GM18909 (cell line): ENCODE measurements around the gene ALK.
"Not testable (repeated sequence)": the region's sequence is repeated elsewhere in the genome, so short reads cannot be mapped to it uniquely, and the experiment has no call there.

ENCODE experiments used
- ATAC-seq: cut with Tn5 transposase; IDR thresholded peaks from one replicate; pipeline ENCODE4 v1.9.1; 2021; ENCODE audit warnings: mild to moderate bottlenecking; ENCODE audit not compliant: unreplicated experiment, poor library complexity

Gene ALK

GRCh38 chr2:29763371-29763770 lies 158.0 kb downstream of the ALK start:
- no peak for ATAC-seq

- ATAC-seq, result no peak
Measured at GRCh38 chr2:29762239-29762638, 159.1 kb downstream of the ALK start.

GRCh38 chr2:29761278-29761677 lies 160.1 kb downstream of the ALK start:
- ATAC-seq, result no peak

DNA sequence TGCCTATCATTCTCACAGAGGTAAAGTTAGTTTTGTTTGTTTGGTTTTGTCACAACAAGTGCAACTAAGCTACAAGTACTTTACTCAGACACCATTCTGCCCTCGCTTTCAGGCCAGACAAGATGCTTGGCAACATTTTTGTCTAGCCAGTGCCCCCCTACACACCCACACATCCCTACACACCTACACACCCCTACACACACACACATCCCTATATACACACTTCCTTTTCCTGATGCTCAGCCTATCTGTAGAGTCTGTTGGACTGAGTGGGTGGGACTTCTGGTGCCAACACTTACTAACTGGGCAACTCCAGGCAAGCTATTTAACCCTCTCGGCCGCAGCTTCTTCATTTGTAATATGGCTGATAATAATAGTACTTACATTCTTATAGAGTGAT lies 161.4 kb downstream of the ALK start:
- no peak for ATAC-seq

- ATAC-seq, result no peak
Measured at GRCh38 chr2:29759360-29759759, 162.0 kb downstream of the ALK start.

DNA sequence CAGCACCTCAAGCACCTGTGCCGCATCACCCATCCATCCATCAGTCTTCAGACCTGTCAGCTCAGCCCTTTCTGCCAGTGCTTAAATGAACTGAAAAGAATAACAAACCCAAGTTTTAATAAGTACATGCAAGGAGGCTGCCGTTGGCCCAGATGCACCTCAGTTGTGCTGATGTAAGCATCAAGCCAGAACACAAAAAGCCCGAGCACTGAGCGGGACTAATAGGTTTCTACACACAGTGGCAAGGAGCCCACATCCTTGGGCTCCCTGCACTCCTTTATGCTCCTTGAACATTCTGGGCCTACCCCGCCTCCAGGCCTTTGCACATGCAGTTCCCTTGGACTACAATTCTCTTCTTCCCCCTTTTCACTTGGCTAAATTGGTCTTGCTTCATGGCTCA lies 165.6 kb downstream of the ALK start:
- ATAC-seq, result no peak

DNA sequence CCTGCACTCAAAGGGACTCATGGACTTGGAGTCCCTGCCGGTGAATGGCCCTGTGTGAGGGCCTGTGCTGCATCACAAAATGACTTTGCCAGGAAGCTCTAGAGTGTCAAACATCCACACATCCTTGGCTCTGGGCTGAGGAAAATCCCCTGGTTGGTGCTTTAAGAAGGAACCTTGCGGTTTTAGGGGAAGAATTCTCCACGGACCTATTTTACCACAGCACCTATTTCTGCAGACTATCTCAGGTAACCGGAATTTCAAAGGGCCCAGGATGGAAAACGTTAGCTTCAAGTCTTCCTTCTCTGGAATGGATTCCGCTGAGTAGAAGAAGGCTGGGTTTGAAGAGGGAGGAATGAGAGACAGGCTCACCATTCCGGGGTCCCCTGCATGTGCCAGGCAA lies 166.2 kb downstream of the ALK start:
- ATAC-seq, result no peak

DNA sequence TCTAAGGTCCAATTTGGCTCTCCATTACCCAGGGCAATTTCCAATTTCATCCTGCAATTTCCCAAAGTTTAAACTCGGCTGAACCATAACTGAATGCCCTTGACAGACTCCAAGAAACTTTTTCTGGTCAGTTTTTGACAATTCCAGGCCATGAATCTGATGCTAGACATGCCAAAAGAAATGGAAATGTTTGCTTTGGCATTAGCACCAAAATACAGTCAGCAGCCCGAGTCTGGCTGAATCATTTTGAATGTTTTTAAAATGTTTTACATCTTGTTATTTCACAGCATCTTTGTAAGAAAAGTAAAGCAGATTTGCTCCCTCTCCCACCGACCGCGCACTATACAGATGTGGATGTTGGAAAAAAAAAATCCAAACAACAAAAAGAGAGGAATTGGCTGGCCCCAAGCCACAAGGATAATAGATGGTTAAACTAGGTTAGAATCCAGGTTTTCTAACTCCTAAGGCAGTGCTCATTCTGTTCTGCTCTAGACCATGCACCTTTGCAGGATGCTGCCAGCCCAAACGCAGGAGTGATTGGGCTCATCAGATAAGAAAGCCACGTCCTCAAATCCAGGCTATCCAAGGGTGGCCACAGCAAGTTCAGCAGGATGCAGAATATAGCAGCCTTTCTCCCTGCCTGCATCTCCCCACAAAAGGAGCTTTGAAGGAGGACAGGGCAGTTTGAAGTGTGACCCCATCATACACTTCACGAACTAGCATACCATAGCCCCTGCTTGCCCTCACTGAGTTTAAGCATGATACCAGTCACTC lies 167.5 kb downstream of the ALK start:
- ATAC-seq, result no peak

DNA sequence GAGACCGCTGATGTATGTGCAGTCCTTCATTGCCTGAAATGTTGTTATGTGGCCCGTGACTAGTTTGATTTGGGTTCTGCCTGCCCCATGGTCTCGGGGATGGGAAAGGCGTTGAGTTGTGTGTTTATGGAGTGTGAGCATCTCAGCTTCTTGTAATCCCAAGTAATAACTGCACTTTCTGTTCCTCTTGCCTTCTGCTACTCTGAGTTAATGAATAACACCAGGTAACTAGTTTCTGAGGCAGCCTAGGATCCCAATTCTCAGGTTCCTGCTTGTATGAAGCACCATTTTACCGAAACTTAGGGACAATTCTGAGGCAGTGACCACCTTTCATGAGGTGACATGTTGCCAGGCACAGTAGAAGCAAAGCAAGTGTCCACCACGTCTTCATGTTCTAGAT lies 170.0 kb downstream of the ALK start:
- peak; percentile 52 for ATAC-seq

DNA sequence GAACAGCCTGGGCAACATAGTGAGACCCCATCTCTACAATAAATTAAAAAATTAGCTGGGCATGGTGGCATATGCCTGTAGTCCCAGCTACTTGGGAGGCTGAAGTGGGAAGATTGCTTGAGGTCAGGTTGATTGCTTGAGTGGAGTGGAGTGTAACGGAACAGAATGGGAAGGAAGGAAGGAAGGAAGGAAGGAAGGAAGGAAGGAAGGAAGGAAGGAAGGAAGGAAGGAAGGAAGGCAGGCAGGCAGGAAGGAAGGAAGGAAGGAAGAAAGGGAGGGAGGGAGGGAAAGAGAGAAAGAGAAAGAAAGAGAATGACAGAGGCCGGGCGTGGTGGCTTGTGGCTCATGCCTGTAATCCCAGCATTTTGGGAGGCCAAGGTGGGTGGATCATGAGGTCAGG lies 170.9 kb downstream of the ALK start:
- ATAC-seq, result not testable (repeated sequence)

- ATAC-seq, result no peak
Measured at GRCh38 chr2:29749843-29750242, 171.5 kb downstream of the ALK start.

- ATAC-seq, result no peak
Measured at GRCh38 chr2:29749041-29749440, 172.3 kb downstream of the ALK start.

DNA sequence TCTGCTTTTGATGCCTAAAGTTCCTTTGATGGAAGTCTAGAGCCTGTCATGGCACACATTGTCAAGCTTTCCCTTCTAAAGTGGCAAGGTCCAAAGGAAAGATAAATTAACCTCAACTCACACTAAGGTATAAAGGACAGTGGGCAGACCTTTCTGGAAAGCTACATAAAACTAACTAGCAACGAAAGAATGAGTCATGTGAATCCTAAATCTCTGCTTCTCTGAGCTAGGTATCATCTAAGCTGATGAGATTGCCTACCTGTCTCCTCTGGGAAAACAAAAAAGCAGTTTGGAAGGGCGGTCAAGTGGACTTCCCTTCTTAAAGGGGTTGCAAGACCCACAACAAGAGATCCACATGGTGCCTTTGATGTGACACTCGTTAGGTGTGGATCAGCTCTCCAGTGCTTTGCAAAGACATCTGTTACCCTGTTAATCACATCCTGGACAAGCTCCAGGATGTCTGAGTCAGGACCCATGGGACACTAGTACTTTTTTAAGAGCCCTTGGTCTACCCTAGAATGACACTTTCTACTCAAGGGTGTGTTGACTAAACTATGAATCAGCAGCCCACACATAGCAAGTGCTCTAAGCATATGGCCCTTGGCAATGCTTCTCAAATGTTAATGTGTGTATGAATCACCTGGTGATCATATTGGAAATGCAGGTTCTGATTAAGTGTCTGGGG lies 173.5 kb downstream of the ALK start:
- ATAC-seq, result no peak

DNA sequence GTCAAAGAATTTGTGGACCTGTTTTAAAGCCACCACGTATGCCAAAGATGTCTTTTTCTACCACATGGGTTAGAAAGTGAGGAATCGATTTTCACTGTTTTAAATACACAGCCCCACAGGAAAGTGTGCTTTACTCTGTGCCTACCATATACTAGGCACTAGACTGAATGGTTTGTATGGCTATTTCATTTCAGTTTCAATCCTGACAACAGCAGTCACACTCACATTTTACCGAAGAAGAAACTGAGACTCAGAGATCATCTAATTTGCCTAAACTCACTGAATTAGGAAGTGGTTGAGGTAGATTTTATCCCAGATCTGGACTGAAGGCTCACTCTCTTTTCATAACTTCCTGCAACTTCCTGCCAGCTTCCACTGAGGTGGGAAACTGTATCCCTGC lies 176.4 kb downstream of the ALK start:
- ATAC-seq, result peak; percentile 82

DNA sequence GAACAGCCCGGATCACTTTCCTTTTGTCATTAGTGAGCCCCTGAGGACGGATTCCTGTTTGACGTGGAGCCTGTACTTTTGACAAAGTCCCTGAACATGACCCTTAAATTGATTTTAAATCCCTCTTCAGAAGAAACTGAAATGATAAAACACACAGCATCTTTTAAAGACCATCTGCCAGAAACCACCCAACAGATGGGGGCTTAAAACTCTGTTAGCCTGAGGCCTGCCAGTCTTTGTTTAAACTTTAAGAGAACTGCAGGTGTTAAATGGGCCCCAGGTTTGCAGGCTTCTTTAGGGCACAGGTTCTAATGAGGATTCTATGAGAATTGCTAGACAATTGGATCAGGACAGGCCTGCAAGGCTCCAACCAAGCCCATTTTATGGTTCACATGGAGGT lies 177.9 kb downstream of the ALK start:
- ATAC-seq, result no peak

DNA sequence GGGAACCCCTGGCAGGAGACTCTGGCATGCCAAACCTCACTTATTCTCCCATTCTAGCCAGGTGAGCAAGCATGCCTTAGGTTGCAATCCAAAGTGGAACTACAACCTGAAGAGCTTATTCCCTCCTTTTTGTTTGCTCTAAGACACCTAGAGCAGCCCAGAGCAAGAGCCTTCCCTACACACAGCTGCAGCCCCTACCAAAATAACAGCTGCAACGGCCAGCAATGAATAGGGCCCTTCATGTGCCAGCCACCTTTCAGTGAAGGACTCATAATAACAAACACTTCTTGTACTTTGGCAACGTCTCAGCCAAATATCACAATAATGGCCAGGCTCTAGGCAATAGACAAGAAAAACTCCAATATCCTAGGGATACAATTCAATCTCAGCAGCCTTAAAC lies 178.7 kb downstream of the ALK start:
- no peak for ATAC-seq

DNA sequence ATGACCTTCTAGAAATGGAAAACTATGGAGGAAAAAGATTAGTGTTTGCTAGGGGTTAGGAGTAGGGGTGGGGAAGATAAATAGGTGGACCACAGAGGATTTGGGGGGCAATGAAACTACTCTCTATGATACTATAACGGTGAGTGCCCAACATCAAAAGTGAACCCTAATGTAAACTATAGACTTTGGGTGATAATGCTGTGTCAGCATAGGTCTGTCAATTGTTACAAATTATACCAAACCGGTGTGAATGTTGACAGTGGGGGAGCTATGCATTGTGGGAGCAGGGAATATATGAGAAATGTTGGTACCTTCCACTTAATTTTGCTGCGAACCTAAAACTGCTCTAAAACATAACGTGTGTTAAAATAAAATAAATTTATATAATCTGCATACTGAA lies 180.3 kb downstream of the ALK start:
- ATAC-seq, result no peak

GRCh38 chr2:29733965-29734364 lies 187.4 kb downstream of the ALK start:
- no peak for ATAC-seq

DNA sequence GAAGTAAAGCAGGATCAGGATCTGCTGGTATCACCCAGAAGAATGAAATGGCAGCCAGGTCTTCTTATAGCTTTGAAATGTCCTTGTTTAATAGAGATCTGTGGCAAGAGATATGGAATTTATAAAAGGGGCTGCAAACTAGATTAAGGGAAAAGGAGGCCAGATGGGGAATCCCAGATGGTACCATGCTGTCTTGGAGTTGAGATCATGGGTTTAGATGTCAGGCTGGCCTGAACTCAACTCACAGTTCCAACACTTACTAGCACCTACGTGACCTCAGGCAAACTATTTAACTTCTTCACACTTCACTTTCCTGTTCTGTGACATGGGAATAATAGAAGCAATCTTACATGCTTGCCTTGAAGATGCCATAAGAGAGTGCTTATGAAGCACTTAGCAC lies 188.2 kb downstream of the ALK start:
- no peak for ATAC-seq

DNA sequence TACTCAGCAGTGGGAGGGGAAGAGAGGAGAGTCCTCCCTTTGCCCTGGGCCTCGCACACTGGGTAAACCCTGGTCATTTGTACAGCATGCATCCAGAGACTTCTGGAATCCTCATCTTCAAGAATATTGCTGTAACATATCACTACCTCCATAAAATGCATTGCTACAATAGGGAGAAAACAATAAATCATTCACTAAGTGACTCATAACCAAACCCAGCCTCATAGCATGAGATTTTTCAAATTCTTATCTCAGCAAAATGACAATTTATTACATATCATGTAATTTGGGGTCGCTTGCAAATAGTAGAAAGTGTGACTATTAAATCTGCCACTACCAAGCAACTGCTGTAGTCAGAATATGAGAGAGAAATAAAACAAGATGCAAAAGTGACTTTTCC lies 189.4 kb downstream of the ALK start:
- no peak for ATAC-seq

DNA sequence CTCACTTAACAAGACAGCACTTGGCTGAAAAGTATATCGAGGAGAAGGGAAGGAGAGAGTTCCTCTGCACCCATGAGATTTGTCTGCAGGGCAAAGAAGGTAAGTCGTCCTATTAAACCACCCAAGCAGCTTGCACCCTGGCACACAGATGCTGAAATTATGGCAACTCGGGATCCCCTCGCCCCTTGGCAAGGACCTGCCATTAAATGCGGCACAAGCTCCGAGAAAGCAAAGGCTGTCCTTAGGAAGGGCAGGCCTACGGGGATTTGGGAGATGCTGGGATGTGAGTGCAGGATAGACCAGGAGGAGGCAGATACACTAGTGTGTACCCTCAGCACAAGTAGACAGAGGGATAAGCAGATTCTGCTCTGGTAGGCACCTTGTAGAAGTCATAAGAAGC lies 191.5 kb downstream of the ALK start:
- no peak for ATAC-seq

GRCh38 chr2:29729401-29729800 lies 192.0 kb downstream of the ALK start:
- ATAC-seq, result no peak
